SK-N-SH (cell line): ENCODE data around the gene ZDHHC14.

Source experiments
- GABPA ChIP-seq: IDR thresholded peaks from 2 replicates; pipeline ENCODE4 v1.4.0; 2012; ENCODE audit warnings: low read depth, mild to moderate bottlenecking
- MAX ChIP-seq: IDR thresholded peaks from 2 replicates; pipeline ENCODE4 v1.4.0; 2012; ENCODE audit warnings: low read depth
- SMC3 ChIP-seq: IDR thresholded peaks from 2 replicates; pipeline ENCODE4 v1.6.1; 2012; ENCODE audit warnings: low read depth, low read length, improper control_type of control experiment
- TAF1 ChIP-seq: IDR thresholded peaks from 2 replicates; pipeline ENCODE4 v1.6.1; 2012; ENCODE audit warnings: low read depth, mild to moderate bottlenecking, low read length, moderate library complexity, borderline replicate concordance

- TF ChIP-seq SMC3 (no peak), MAX (no peak), GABPA (no peak), TAF1 (no peak)
Observed at GRCh38 chr6:157524735-157525134, 143.7 kb downstream of the ZDHHC14 start.
